DND-41 (cell line): ENCODE measurements around the gene PPARD.

Experiments used
- ATAC-seq: fragments of 200-7000 bp; cut with Tn5 transposase; 3 replicates; pipeline ENCODE4 v1.9.1; 2021; ENCODE audit warnings: low read depth; ENCODE audit not compliant: insufficient read depth
- DNase-seq: peaks from one replicate; pipeline ENCODE4 v3.0.0-alpha.2; 2020
- H2AFZ ChIP-seq: 2 replicates; pipeline ENCODE4 v1.6.0; 2012; ENCODE audit warnings: low read depth, low read length
- H3K27ac ChIP-seq: 2 replicates; pipeline ENCODE4 v1.5.1; 2012; ENCODE audit warnings: low read length, inconsistent platforms
- H3K27me3 ChIP-seq: fragments of 200-600 bp; sonication (generic); 2 replicates; pipeline ENCODE4 v1.6.0; 2012; ENCODE audit warnings: low read length, mild to moderate bottlenecking, inconsistent platforms; ENCODE audit not compliant: insufficient read depth, poor library complexity
- H3K36me3 ChIP-seq: 2 replicates; pipeline ENCODE4 v1.5.1; 2012; ENCODE audit warnings: low read length, inconsistent platforms; ENCODE audit not compliant: insufficient read depth
- H3K4me1 ChIP-seq: 2 replicates; pipeline ENCODE4 v1.5.1; 2012; ENCODE audit warnings: mild to moderate bottlenecking, low read length; ENCODE audit not compliant: insufficient read depth
- H3K4me2 ChIP-seq: 2 replicates; pipeline ENCODE4 v1.6.0; 2012; ENCODE audit warnings: mild to moderate bottlenecking, moderate library complexity, low read length, inconsistent platforms; ENCODE audit not compliant: insufficient read depth
- H3K4me3 ChIP-seq, 2 experiments: fragments of 200-600 bp in 1 of 2; shearing (Covaris generic) in 1 of 2; 2 replicates each; pipeline ENCODE4 v1.5.1; 2012 to 2016; ENCODE audit warnings: inconsistent platforms in 2 of 2, low read length in 2 of 2, mild to moderate bottlenecking in 2 of 2, low read depth in 1 of 2, moderate library complexity in 1 of 2
- H3K79me2 ChIP-seq: 2 replicates; pipeline ENCODE4 v1.6.0; 2012; ENCODE audit warnings: low read length, inconsistent platforms; ENCODE audit not compliant: insufficient read depth
- H3K9ac ChIP-seq: 2 replicates; pipeline ENCODE4 v1.6.0; 2012; ENCODE audit warnings: low read depth, mild to moderate bottlenecking, inconsistent platforms, low read length, moderate library complexity
- H3K9me3 ChIP-seq: 2 replicates; pipeline ENCODE4 v1.5.1; 2012; ENCODE audit warnings: low read length, moderate library complexity, mild to moderate bottlenecking, inconsistent platforms; ENCODE audit not compliant: insufficient read depth, severe bottlenecking
- H4K20me1 ChIP-seq: 2 replicates; pipeline ENCODE4 v1.6.0; 2012; ENCODE audit warnings: low read length; ENCODE audit not compliant: insufficient read depth
- CTCF ChIP-seq: IDR thresholded peaks from 2 replicates; pipeline ENCODE4 v1.5.1; 2012; ENCODE audit warnings: borderline replicate concordance, low read length, moderate library complexity, mild to moderate bottlenecking; ENCODE audit not compliant: poor library complexity, severe bottlenecking; ENCODE audit errors: extremely low read depth
- EZH2 ChIP-seq: IDR thresholded peaks from 3 replicates; pipeline ENCODE4 v1.6.1; 2012; ENCODE audit warnings: borderline replicate concordance, low read depth, mild to moderate bottlenecking, moderate library complexity, low read length, inconsistent platforms; ENCODE audit not compliant: severe bottlenecking

Gene PPARD

GRCh38 chr6:35378261-35378660, 35.9 kb downstream of the PPARD start:
- Histone ChIP-seq H3K79me2 (peaks cover 3% of the 10 kb centered on the region; the same call in 1 of the 2 replicates), H4K20me1 (no peaks in the 10 kb centered on the region; the same call in 1 of the 2 replicates), H3K9ac (no peak overlapping the region), H3K27me3 (no peaks in the 10 kb centered on the region), H2AFZ (no peak overlapping the region), H3K4me1 (no peaks in the 10 kb centered on the region), H3K4me2 (no peak overlapping the region), H3K36me3 (peaks cover 9% of the 10 kb centered on the region; the same call in 1 of the 2 replicates), H3K9me3 (peaks cover 17% of the 10 kb centered on the region), H3K4me3 (no peak overlapping the region), H3K27ac (no peak overlapping the region)
- no peak for ATAC-seq
- no peak for TF ChIP-seq EZH2
- TF ChIP-seq CTCF: no peak
- no peak for DNase-seq

GRCh38 chr6:35381132-35381531, 38.8 kb downstream of the PPARD start:
- H3K27ac ChIP-seq: no peak overlapping the region
- no peaks in the 10 kb centered on the region for H3K27me3 ChIP-seq
- H3K4me1 ChIP-seq: no peaks in the 10 kb centered on the region

GRCh38 chr6:35382015-35382414, 39.7 kb downstream of the PPARD start:
- Histone ChIP-seq H3K4me2 (no peak overlapping the region), H3K79me2 (peaks cover 3% of the 10 kb centered on the region; the same call in 1 of the 2 replicates), H3K4me1 (no peaks in the 10 kb centered on the region), H3K4me3 (no peak overlapping the region), H4K20me1 (no peaks in the 10 kb centered on the region; the same call in 1 of the 2 replicates), H3K9ac (no peak overlapping the region), H2AFZ (no peak overlapping the region), H3K36me3 (peaks cover 9% of the 10 kb centered on the region; the same call in 1 of the 2 replicates), H3K27ac (no peak overlapping the region), H3K27me3 (no peaks in the 10 kb centered on the region), H3K9me3 (peaks cover 17% of the 10 kb centered on the region)
- TF ChIP-seq CTCF (no peak), EZH2 (no peak)
- ATAC-seq (no peak), DNase-seq (no peak)

More at GRCh38 chr6:35381132-35381531, 38.8 kb downstream of the PPARD start:
- H3K79me2 ChIP-seq: peaks cover 3% of the 10 kb centered on the region; the same call in 1 of the 2 replicates
- no peaks in the 10 kb centered on the region; the same call in 1 of the 2 replicates for H4K20me1 ChIP-seq
- no peak for DNase-seq
- H3K36me3 ChIP-seq: peaks cover 9% of the 10 kb centered on the region; the same call in 1 of the 2 replicates
- H3K9me3 ChIP-seq: peaks cover 17% of the 10 kb centered on the region
- no peak overlapping the region for H2AFZ ChIP-seq
- TF ChIP-seq CTCF: no peak
- no peak for TF ChIP-seq EZH2
- ATAC-seq: no peak
- H3K4me2 ChIP-seq: no peak overlapping the region
- no peak overlapping the region for H3K4me3 ChIP-seq
- no peak overlapping the region for H3K9ac ChIP-seq
